WERI-Rb-1 (cell line): Measurements from ENCODE around the gene AGTPBP1.

Experiments
- DNase-seq: peaks from one replicate; pipeline ENCODE4 v3.0.0-alpha.2; 2020
- H3K27ac ChIP-seq: fragments of 250-450 bp; sonication (Bioruptor Pico); 2 replicates; pipeline ENCODE4 v1.5.1; 2020; ENCODE audit warnings: mild to moderate bottlenecking, moderate library complexity
- H3K27me3 ChIP-seq: fragments of 250-450 bp; sonication (Bioruptor Pico); 2 replicates; pipeline ENCODE4 v1.5.1; 2021; ENCODE audit warnings: mild to moderate bottlenecking, low read depth, moderate library complexity; ENCODE audit not compliant: insufficient read depth, severe bottlenecking
- H3K36me3 ChIP-seq: fragments of 250-450 bp; sonication (Bioruptor Pico); 2 replicates; pipeline ENCODE4 v1.5.1; 2020; ENCODE audit warnings: mild to moderate bottlenecking, moderate library complexity
- H3K4me3 ChIP-seq: 2 replicates; pipeline ENCODE4 v1.5.1; 2011; ENCODE audit warnings: low read depth, mild to moderate bottlenecking, control low read depth, low read length
- H3K9me3 ChIP-seq: fragments of 250-450 bp; sonication (Bioruptor Pico); 2 replicates; pipeline ENCODE4 v1.5.1; 2021; ENCODE audit warnings: mild to moderate bottlenecking, moderate library complexity; ENCODE audit not compliant: severe bottlenecking
- TF ChIP-seq, protein P1 (sequence below): IDR thresholded peaks from 2 replicates; pipeline ENCODE4 v1.5.1; 2011; ENCODE audit warnings: low read depth, mild to moderate bottlenecking, control low read depth, inconsistent platforms, low read length

AGTPBP1 gene

DNA sequence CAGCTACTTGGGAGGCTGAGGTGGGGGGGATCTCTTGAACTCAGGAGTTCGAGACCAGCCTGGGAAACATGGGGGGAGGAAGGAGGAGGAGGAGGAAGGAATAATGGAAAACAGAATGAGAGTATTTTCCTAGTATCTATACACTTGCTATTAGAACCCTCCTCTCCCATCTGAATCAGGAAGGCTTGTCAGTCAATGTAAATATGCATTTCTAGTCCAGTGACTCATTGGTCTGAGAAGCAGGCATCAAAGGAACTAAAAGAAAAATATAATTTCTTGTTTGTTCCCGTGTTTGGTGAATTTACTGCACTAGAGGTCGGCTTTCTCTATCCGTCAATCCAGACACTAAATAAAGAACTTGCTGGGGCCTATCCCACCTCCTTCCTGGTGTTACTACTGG, 88.6 kb downstream of the AGTPBP1 start:
- DNase-seq, result no peak
- no peak overlapping the region for H3K27ac ChIP-seq
- TF ChIP-seq, protein P1, sequence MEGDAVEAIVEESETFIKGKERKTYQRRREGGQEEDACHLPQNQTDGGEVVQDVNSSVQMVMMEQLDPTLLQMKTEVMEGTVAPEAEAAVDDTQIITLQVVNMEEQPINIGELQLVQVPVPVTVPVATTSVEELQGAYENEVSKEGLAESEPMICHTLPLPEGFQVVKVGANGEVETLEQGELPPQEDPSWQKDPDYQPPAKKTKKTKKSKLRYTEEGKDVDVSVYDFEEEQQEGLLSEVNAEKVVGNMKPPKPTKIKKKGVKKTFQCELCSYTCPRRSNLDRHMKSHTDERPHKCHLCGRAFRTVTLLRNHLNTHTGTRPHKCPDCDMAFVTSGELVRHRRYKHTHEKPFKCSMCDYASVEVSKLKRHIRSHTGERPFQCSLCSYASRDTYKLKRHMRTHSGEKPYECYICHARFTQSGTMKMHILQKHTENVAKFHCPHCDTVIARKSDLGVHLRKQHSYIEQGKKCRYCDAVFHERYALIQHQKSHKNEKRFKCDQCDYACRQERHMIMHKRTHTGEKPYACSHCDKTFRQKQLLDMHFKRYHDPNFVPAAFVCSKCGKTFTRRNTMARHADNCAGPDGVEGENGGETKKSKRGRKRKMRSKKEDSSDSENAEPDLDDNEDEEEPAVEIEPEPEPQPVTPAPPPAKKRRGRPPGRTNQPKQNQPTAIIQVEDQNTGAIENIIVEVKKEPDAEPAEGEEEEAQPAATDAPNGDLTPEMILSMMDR, result no peak
- peaks cover 18% of the 10 kb centered on the region for H3K36me3 ChIP-seq
- no peaks in the 10 kb centered on the region for H3K9me3 ChIP-seq
- no peaks in the 10 kb centered on the region for H3K27me3 ChIP-seq
- no peak overlapping the region for H3K4me3 ChIP-seq

DNA sequence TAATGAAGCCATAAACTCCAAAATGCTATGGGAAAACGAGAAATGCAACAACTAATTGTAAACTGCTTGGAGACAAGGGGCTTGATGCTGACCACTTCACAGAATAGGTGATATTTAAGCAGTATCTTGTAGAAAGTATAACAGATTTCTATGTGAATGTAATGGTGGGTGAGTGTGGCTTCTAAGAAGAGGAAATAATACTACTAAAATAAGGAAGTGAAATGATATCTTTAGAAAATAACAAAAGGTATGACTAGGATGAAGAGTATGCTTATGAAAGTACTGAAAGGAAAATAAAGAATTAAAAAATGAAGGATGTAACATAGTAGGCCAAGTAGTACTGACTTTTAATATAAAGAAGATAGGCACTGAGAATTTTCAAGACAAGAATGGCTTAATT, 94.2 kb downstream of the AGTPBP1 start:
- Histone ChIP-seq H3K4me3 (no peak overlapping the region), H3K9me3 (no peaks in the 10 kb centered on the region), H3K27ac (no peak overlapping the region), H3K27me3 (no peaks in the 10 kb centered on the region), H3K36me3 (peaks cover 11% of the 10 kb centered on the region)
- DNase-seq, result no peak
- TF ChIP-seq, protein P1, result no peak

- TF ChIP-seq, protein P1, result no peak
- Histone ChIP-seq H3K27me3 (no peaks in the 10 kb centered on the region), H3K9me3 (no peaks in the 10 kb centered on the region), H3K4me3 (no peak overlapping the region), H3K27ac (no peak overlapping the region), H3K36me3 (peaks cover 8% of the 10 kb centered on the region)
- DNase-seq, result no peak
These were observed 95.7 kb downstream of the AGTPBP1 start for GRCh38 chr9:85645909-85646627.

GRCh38 chr9:85640425-85640824, 101.3 kb downstream of the AGTPBP1 start:
- Histone ChIP-seq H3K36me3 (peaks cover 3% of the 10 kb centered on the region; the same call in 1 of the 2 replicates), H3K27me3 (no peaks in the 10 kb centered on the region), H3K27ac (no peak overlapping the region), H3K4me3 (no peak overlapping the region), H3K9me3 (no peaks in the 10 kb centered on the region)
- no peak for DNase-seq
- TF ChIP-seq, protein P1, result no peak

DNA sequence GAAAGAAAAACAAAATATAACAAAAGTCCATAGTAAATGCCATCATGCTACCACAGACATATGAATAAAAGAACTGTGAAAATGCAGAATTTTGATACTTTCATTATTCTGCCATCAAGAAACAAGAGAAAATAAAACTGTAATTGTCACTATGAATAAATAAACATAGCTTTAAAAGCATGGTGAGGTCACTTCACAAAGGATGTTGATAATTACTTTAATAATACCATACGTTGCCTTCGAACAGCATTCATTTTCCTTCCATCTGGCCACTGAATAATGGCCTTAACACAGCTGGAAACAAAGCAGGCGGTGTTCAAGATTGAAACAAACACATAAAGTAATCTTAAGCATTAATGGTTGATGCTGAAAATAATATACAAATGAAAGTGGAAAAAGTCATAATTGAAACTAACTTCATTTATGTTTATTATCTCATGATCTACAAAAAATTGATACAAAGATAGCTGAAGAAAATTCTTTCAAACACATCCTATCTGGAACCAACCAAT, 102.0 kb downstream of the AGTPBP1 start:
- H3K36me3 ChIP-seq, result no peaks in the 10 kb centered on the region
- no peak for DNase-seq
- H3K27ac ChIP-seq, result no peak overlapping the region
- H3K4me3 ChIP-seq, result no peak overlapping the region
- no peaks in the 10 kb centered on the region for H3K9me3 ChIP-seq
- TF ChIP-seq, protein P1, result no peak
- H3K27me3 ChIP-seq, result no peaks in the 10 kb centered on the region

- Histone ChIP-seq H3K36me3 (peaks cover 12% of the 10 kb centered on the region), H3K27me3 (no peaks in the 10 kb centered on the region), H3K9me3 (no peaks in the 10 kb centered on the region), H3K4me3 (no peak overlapping the region), H3K27ac (no peak overlapping the region)
- TF ChIP-seq, protein P1, result no peak
- DNase-seq, result no peak
These were observed 109.9 kb downstream of the AGTPBP1 start for GRCh38 chr9:85631809-85632208.
